ENCODE results near the gene STK39.

Gene STK39

DNA sequence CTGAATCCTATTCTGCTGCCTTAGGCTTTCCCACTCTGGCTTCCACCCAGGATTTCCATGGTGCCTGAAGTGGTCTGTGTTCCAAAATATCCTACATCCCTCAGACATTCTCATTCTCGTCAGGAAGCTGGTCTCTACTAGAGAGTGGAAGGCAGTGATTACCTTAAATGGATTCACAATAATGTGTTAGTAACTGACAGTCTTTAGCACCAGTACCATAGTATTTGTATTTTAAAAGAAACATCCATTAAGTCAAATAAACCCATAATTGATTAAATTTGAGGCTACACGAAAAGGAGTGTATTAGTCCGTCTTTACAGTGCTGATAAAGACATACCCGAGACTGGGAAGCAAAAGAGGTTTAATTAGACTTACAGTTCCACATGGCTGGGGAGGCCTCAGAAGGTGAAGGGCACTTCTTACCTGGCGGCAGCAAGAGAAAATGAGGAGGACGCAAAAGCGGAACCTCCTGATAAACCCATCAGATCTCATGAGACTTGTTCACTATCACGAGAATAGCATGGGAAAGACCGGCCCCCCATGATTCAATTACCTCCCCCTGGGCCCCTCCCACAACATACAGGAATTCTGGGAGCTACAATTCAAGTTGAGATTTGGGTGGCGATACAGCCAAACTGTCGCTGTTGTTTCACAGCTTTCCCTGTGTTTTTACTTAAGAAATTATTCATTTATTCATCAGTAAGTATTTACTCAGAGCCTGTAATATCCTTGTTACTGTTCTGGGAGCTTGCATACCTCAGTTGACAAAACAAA, 306.5 kb downstream of the STK39 start:
- TF ChIP-seq, protein P1, sequence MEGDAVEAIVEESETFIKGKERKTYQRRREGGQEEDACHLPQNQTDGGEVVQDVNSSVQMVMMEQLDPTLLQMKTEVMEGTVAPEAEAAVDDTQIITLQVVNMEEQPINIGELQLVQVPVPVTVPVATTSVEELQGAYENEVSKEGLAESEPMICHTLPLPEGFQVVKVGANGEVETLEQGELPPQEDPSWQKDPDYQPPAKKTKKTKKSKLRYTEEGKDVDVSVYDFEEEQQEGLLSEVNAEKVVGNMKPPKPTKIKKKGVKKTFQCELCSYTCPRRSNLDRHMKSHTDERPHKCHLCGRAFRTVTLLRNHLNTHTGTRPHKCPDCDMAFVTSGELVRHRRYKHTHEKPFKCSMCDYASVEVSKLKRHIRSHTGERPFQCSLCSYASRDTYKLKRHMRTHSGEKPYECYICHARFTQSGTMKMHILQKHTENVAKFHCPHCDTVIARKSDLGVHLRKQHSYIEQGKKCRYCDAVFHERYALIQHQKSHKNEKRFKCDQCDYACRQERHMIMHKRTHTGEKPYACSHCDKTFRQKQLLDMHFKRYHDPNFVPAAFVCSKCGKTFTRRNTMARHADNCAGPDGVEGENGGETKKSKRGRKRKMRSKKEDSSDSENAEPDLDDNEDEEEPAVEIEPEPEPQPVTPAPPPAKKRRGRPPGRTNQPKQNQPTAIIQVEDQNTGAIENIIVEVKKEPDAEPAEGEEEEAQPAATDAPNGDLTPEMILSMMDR (IDR thresholded peaks at IDR 0.05) = no peak
- no peak overlapping the region for H3K27ac ChIP-seq
- H3K4me1 ChIP-seq (ENCODE audit: control insufficient read depth in 1 of 2, insufficient read depth in 1 of 2, low read depth in 1 of 2, low read length in 1 of 2) = peaks cover 13 to 16% of the 10 kb centered on the region in 2 experiments
- H3K27me3 ChIP-seq = peaks cover 17% of the 10 kb centered on the region
- H3K36me3 ChIP-seq = no peaks in the 10 kb centered on the region
- H3K4me3 ChIP-seq (ENCODE audit: low read depth in 1 of 2, low read length in 1 of 2) = no peak overlapping the region
- no peaks in the 10 kb centered on the region for H3K9me3 ChIP-seq

- Histone ChIP-seq H3K9me3 (no peaks in the 10 kb centered on the region), H3K27me3 (peaks cover 17% of the 10 kb centered on the region), H3K27ac (no peak overlapping the region), H3K36me3 (no peaks in the 10 kb centered on the region), H3K4me3 (ENCODE audit: low read depth in 1 of 2, low read length in 1 of 2) (no peak overlapping the region), H3K4me1 (ENCODE audit: control insufficient read depth in 1 of 2, insufficient read depth in 1 of 2, low read depth in 1 of 2, low read length in 1 of 2) (peaks cover 13 to 16% of the 10 kb centered on the region in 2 experiments)
- TF ChIP-seq, protein P1 (IDR thresholded peaks at IDR 0.05) = no peak
Measured at GRCh38 chr2:167940346-167940725, 307.1 kb downstream of the STK39 start.

- no peaks in the 10 kb centered on the region for H3K36me3 ChIP-seq
- no peak overlapping the region for H3K27ac ChIP-seq
- H3K9me3 ChIP-seq = no peaks in the 10 kb centered on the region
- H3K4me3 ChIP-seq (ENCODE audit: low read depth in 1 of 2, low read length in 1 of 2) = no peak overlapping the region
- peaks cover 13 to 16% of the 10 kb centered on the region in 2 experiments for H3K4me1 ChIP-seq (ENCODE audit: control insufficient read depth in 1 of 2, insufficient read depth in 1 of 2, low read depth in 1 of 2, low read length in 1 of 2)
- peaks cover 17% of the 10 kb centered on the region for H3K27me3 ChIP-seq
- TF ChIP-seq, protein P1 (IDR thresholded peaks at IDR 0.05) = no peak
Measured at GRCh38 chr2:167939514-167940345, 307.7 kb downstream of the STK39 start.

GRCh38 chr2:167937403-167937802, 310.0 kb downstream of the STK39 start:
- Histone ChIP-seq H3K4me3 (ENCODE audit: low read depth in 1 of 2, low read length in 1 of 2) (no peak overlapping the region), H3K27ac (no peak overlapping the region), H3K36me3 (no peaks in the 10 kb centered on the region), H3K9me3 (no peaks in the 10 kb centered on the region), H3K27me3 (peaks cover 9% of the 10 kb centered on the region), H3K4me1 (ENCODE audit: control insufficient read depth in 1 of 2, insufficient read depth in 1 of 2, low read depth in 1 of 2, low read length in 1 of 2) (peaks cover 13 to 16% of the 10 kb centered on the region in 2 experiments)
- TF ChIP-seq, protein P1 (IDR thresholded peaks at IDR 0.05) = no peak

GRCh38 chr2:167935803-167936110, 311.6 kb downstream of the STK39 start:
- Histone ChIP-seq H3K4me3 (ENCODE audit: low read depth in 1 of 2, low read length in 1 of 2) (no peak overlapping the region), H3K27ac (no peak overlapping the region), H3K9me3 (no peaks in the 10 kb centered on the region), H3K4me1 (ENCODE audit: control insufficient read depth in 1 of 2, insufficient read depth in 1 of 2, low read depth in 1 of 2, low read length in 1 of 2) (peaks cover 13 to 16% of the 10 kb centered on the region in 2 experiments), H3K36me3 (no peaks in the 10 kb centered on the region), H3K27me3 (no peaks in the 10 kb centered on the region)
- TF ChIP-seq, protein P1 (IDR thresholded peaks at IDR 0.05) = no peak

Measured in neutrophil (primary cell).